ENCODE data around the gene ZFP69. TPM values are rescaled to one million over a fixed set of nuclear protein-coding genes. Genes with fewer than 3 reads are reported as not detected.
"Not testable (repeated sequence)": the region's sequence is repeated elsewhere in the genome, so short reads cannot be mapped to it uniquely, and the experiment has no call there.

Gene ZFP69
- total RNA-seq, 1 experiment from 2014 or later: 0.15 TPM

- Histone ChIP-seq H3K4me1 (ENCODE audit: insufficient read depth, low read length) (no peaks in the 10 kb centered on the region), H3F3A (ENCODE audit: low read length, unreplicated experiment) (no peaks in the 10 kb centered on the region), H3K9ac (ENCODE audit: low read length) (no peak overlapping the region), H3K9me3 (ENCODE audit: low read length) (peaks cover 32% of the 10 kb centered on the region), H4K20me1 (ENCODE audit: low read length) (no peaks in the 10 kb centered on the region), H3K9me2 (replicated peaks; ENCODE audit: low read length) (no peaks in the 10 kb centered on the region), H3K36me3 (ENCODE audit: low read depth, low read length) (no peaks in the 10 kb centered on the region; the same call in 1 of the 2 replicates), H3K4me2 (ENCODE audit: low read length) (no peak overlapping the region), H3K79me2 (ENCODE audit: low read length) (no peaks in the 10 kb centered on the region), H3K27ac (ENCODE audit: low read length) (no peak overlapping the region), H2AFZ (ENCODE audit: low read length) (no peak overlapping the region), H3K27me3 (ENCODE audit: low read length) (no peaks in the 10 kb centered on the region), H3K4me3 (ENCODE audit: low read length) (no peak overlapping the region)
- intact Hi-C loops (cut with micrococcal nuclease): no loop called here
- CTCF ChIA-PET: no interaction called here
- TF ChIP-seq CTCF (conservative IDR thresholded peaks at IDR 0.05; ENCODE audit: low read depth, low read length) (no peak), EZH2 (IDR thresholded peaks at IDR 0.05; ENCODE audit: low read length, unreplicated experiment) (no peak), EZH2phosphoT487 (IDR thresholded peaks at IDR 0.05; ENCODE audit: borderline replicate concordance, low read length) (no peak)
- DNase-seq (no peak), ATAC-seq (no peak)
- BruUV-seq (replicated peaks): no TSS peak
- POLR2A ChIA-PET (ENCODE audit: unreplicated experiment): no interaction called here
Observed at GRCh38 chr1:40478276-40478675, 1.2 kb downstream of the ZFP69 start.

- no TSS peak for BruUV-seq (replicated peaks)
- Histone ChIP-seq H3K27me3 (ENCODE audit: low read length) (no peaks in the 10 kb centered on the region), H3K4me1 (ENCODE audit: insufficient read depth, low read length) (no peaks in the 10 kb centered on the region), H3F3A (ENCODE audit: low read length, unreplicated experiment) (no peaks in the 10 kb centered on the region), H3K36me3 (ENCODE audit: low read depth, low read length) (no peaks in the 10 kb centered on the region; the same call in 1 of the 2 replicates), H3K9me2 (replicated peaks; ENCODE audit: low read length) (no peaks in the 10 kb centered on the region), H4K20me1 (ENCODE audit: low read length) (no peaks in the 10 kb centered on the region), H3K9me3 (ENCODE audit: low read length) (peaks cover 26% of the 10 kb centered on the region), H3K27ac (ENCODE audit: low read length) (no peak overlapping the region), H3K4me3 (ENCODE audit: low read length) (no peak overlapping the region), H2AFZ (ENCODE audit: low read length) (no peak overlapping the region), H3K4me2 (ENCODE audit: low read length) (no peak overlapping the region), H3K79me2 (ENCODE audit: low read length) (no peaks in the 10 kb centered on the region), H3K9ac (ENCODE audit: low read length) (no peak overlapping the region)
- ATAC-seq (no peak), DNase-seq (no peak)
- intact Hi-C loops (cut with micrococcal nuclease): no loop called here
- TF ChIP-seq CTCF (conservative IDR thresholded peaks at IDR 0.05; ENCODE audit: low read depth, low read length) (no peak), EZH2 (IDR thresholded peaks at IDR 0.05; ENCODE audit: low read length, unreplicated experiment) (no peak), EZH2phosphoT487 (IDR thresholded peaks at IDR 0.05; ENCODE audit: borderline replicate concordance, low read length) (no peak)
- CTCF ChIA-PET: no interaction called here
- POLR2A ChIA-PET (ENCODE audit: unreplicated experiment): no interaction called here
Observed at GRCh38 chr1:40479156-40479555, 2.1 kb downstream of the ZFP69 start.

- Histone ChIP-seq H3K27me3 (ENCODE audit: low read length) (no peaks in the 10 kb centered on the region), H3K9ac (ENCODE audit: low read length) (no peak overlapping the region), H3K4me1 (ENCODE audit: insufficient read depth, low read length) (no peaks in the 10 kb centered on the region), H3K4me2 (ENCODE audit: low read length) (no peak overlapping the region), H3K4me3 (ENCODE audit: low read length) (no peak overlapping the region), H3K9me2 (replicated peaks; ENCODE audit: low read length) (no peaks in the 10 kb centered on the region), H3K27ac (ENCODE audit: low read length) (no peak overlapping the region), H3F3A (ENCODE audit: low read length, unreplicated experiment) (no peaks in the 10 kb centered on the region), H3K79me2 (ENCODE audit: low read length) (no peaks in the 10 kb centered on the region), H3K9me3 (ENCODE audit: low read length) (peaks cover 45% of the 10 kb centered on the region), H4K20me1 (ENCODE audit: low read length) (no peaks in the 10 kb centered on the region), H2AFZ (ENCODE audit: low read length) (no peak overlapping the region), H3K36me3 (ENCODE audit: low read depth, low read length) (peaks cover 18% of the 10 kb centered on the region)
- intact Hi-C loops (cut with micrococcal nuclease): no loop called here
- TF ChIP-seq CTCF (conservative IDR thresholded peaks at IDR 0.05; ENCODE audit: low read depth, low read length) (no peak), EZH2phosphoT487 (IDR thresholded peaks at IDR 0.05; ENCODE audit: borderline replicate concordance, low read length) (no peak), EZH2 (IDR thresholded peaks at IDR 0.05; ENCODE audit: low read length, unreplicated experiment) (no peak)
- ATAC-seq: no peak
- ChIA-PET CTCF (no interaction called here), POLR2A (ENCODE audit: unreplicated experiment) (no interaction called here)
- DNase-seq: no peak
- no TSS peak for BruUV-seq (replicated peaks)
Observed at GRCh38 chr1:40495315-40495903, 18.3 kb downstream of the ZFP69 start.

GRCh38 chr1:40502651-40503050 is 25.6 kb downstream of the ZFP69 start:
- H3F3A ChIP-seq (ENCODE audit: low read length, unreplicated experiment); H4K20me1 ChIP-seq (ENCODE audit: low read length); ATAC-seq; DNase-seq; H3K4me2 ChIP-seq (ENCODE audit: low read length); H3K4me3 ChIP-seq (ENCODE audit: low read length); POLR2A ChIA-PET (ENCODE audit: unreplicated experiment); intact Hi-C loops (cut with micrococcal nuclease); H3K27me3 ChIP-seq (ENCODE audit: low read length); H3K27ac ChIP-seq (ENCODE audit: low read length); H3K9me2 ChIP-seq (replicated peaks; ENCODE audit: low read length); H2AFZ ChIP-seq (ENCODE audit: low read length); H3K79me2 ChIP-seq (ENCODE audit: low read length); H3K9ac ChIP-seq (ENCODE audit: low read length); BruUV-seq (replicated peaks); H3K4me1 ChIP-seq (ENCODE audit: insufficient read depth, low read length); H3K36me3 ChIP-seq (ENCODE audit: low read depth, low read length); CTCF ChIA-PET: not testable (repeated sequence)
- H3K9me3 ChIP-seq (ENCODE audit: low read length): peaks cover 20% of the 10 kb centered on the region
